HCT116 (cell line): Measurements from ENCODE around the gene DGAT2L6.

Source experiments
- CEBPB ChIP-seq: IDR thresholded peaks from 2 replicates; pipeline ENCODE4 v1.6.1; 2012; ENCODE audit warnings: low read depth
- CTCF ChIP-seq, 3 experiments: fragments of 200-600 bp in 1 of 3; sonication (generic) in 1 of 3; IDR thresholded peaks in 2 of 3; conservative IDR thresholded peaks in 1 of 3; 2 replicates each; pipeline ENCODE4 v1.5.1; 2012 to 2017; ENCODE audit warnings: low read depth in 2 of 3, low read length in 2 of 3, antibody characterized with exemption in 1 of 3, borderline replicate concordance in 1 of 3, control low read depth in 1 of 3, mild to moderate bottlenecking in 1 of 3, mixed read lengths in 1 of 3, mixed run types in 1 of 3, moderate library complexity in 1 of 3; ENCODE audit not compliant: insufficient read depth in 1 of 3
- EZH2 ChIP-seq: fragments of 200-600 bp; sonication (generic); IDR thresholded peaks from 2 replicates; pipeline ENCODE4 v1.6.1; 2017; ENCODE audit warnings: antibody characterized with exemption, mixed run types
- MAX ChIP-seq: IDR thresholded peaks from 2 replicates; pipeline ENCODE4 v1.6.1; 2012
- POLR2A ChIP-seq: IDR thresholded peaks from 2 replicates; pipeline ENCODE4 v1.7.0; 2011; ENCODE audit warnings: borderline replicate concordance; ENCODE audit not compliant: insufficient read depth, insufficient read length; ENCODE audit errors: extremely low read depth

DNA sequence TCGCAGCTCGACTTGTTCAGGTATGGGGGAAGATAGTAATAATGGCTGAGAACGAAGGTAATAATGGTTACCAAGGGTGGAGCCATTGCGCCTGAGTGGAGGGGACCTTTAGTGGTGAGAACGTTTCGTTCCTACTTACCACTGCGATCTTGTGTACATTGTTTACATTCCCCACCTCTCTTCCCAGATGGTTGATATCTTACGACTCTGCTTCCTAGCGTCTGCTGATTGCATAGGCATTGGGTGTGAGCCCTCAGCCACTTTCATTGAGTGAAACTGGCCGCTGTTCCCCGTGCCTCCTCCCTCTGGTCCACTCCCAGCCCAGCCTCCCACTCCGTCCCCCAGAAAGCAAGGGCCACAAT is 43.2 kb upstream of the DGAT2L6 start:
- TF ChIP-seq POLR2A (no peak), MAX (no peak), CTCF (IDR thresholded peaks at IDR 0.05 in 2 of 3, conservative IDR thresholded peaks at IDR 0.05 in 1 of 3; ENCODE audit: borderline replicate concordance in 1 of 3, insufficient read depth in 1 of 3, low read depth in 2 of 3, low read length in 2 of 3) (no peak), CEBPB (no peak), EZH2 (no peak)
